GM12864 (cell line): ENCODE results near the gene SCN8A.

Experiments
- DNase-seq: peaks from one replicate; pipeline ENCODE4 v3.0.0-alpha.2; 2011; ENCODE audit warnings: low read depth
- H3K4me3 ChIP-seq: 2 replicates; pipeline ENCODE4 v1.5.1; 2011; ENCODE audit warnings: mild to moderate bottlenecking, low read depth, low read length, control low read depth
- TF ChIP-seq, protein P1 (sequence below): IDR thresholded peaks from 2 replicates; pipeline ENCODE4 v1.5.1; 2011; ENCODE audit warnings: low read depth, mild to moderate bottlenecking, moderate library complexity, low read length, control low read depth, inconsistent platforms; ENCODE audit errors: missing control alignments

Gene SCN8A

DNA sequence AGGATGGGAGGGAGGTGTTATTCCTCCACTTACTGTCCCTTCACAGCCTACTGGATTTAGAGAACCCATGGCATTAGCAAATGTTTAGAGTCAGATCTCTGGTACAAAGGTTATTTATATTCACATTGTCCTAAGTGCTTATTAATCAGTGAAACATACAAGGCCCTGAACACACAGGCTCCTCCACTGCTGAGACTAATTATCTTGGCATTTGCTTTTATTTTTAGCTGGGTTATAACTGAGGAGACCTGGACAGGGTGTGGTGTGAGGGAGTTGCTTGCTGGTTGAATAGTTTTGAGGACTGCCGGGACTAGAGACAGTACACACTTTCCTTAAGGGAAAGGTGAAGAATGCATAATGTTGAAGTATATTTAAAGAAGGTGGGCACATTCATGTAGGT is 180.0 kb downstream of the SCN8A start:
- H3K4me3 ChIP-seq: no peak overlapping the region
- no peak for DNase-seq
- TF ChIP-seq, protein P1, sequence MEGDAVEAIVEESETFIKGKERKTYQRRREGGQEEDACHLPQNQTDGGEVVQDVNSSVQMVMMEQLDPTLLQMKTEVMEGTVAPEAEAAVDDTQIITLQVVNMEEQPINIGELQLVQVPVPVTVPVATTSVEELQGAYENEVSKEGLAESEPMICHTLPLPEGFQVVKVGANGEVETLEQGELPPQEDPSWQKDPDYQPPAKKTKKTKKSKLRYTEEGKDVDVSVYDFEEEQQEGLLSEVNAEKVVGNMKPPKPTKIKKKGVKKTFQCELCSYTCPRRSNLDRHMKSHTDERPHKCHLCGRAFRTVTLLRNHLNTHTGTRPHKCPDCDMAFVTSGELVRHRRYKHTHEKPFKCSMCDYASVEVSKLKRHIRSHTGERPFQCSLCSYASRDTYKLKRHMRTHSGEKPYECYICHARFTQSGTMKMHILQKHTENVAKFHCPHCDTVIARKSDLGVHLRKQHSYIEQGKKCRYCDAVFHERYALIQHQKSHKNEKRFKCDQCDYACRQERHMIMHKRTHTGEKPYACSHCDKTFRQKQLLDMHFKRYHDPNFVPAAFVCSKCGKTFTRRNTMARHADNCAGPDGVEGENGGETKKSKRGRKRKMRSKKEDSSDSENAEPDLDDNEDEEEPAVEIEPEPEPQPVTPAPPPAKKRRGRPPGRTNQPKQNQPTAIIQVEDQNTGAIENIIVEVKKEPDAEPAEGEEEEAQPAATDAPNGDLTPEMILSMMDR: no peak

GRCh38 chr12:51773145-51773869 is 182.3 kb downstream of the SCN8A start:
- no peak overlapping the region for H3K4me3 ChIP-seq
- no peak for DNase-seq
- TF ChIP-seq, protein P1: no peak

DNA sequence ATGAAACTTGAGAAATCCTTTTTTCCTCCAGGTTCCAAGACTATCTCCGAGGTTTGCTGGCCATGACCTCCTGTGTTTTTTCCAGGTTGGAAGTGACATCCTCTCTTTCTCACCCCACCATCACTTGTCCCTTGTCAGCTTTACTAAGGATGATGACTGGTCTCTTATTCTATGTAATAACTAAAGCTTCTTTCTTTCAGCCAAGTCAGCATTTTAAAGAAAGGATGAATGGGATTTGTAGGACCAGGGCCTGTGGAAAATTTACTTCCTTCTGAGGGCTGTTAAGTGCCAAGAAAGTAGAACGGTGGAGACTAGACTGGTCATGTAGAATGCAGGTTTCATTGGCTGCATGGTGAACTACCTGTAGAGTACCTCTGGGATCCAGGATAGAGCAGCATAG is 183.9 kb downstream of the SCN8A start:
- H3K4me3 ChIP-seq: no peak overlapping the region

DNA sequence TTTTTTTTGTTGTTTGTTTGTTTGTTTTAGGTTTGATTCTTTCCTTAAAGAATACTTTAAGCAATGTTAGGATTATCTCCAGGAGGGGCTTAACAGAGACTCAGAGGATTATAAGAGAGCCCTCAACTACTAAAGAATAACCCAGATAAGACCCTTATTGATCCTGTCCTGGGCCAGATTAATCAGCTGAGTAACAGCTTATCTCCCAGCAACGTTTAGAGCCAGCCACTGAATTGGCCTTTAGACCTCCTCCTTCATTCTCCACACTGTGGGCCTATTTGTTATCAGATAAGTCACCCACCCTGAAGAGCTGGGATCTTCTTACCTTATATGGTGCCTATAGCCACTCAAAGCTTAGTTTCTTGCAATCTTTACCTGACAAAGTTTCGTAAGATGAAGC is 186.4 kb downstream of the SCN8A start:
- TF ChIP-seq, protein P1: no peak
- DNase-seq: no peak
- no peak overlapping the region for H3K4me3 ChIP-seq

More for the DNA sequence above, 183.9 kb downstream of the SCN8A start:
- DNase-seq: no peak
- TF ChIP-seq, protein P1: no peak

- TF ChIP-seq, protein P1: no peak
- DNase-seq: no peak
- H3K4me3 ChIP-seq: no peak overlapping the region
These were observed 186.9 kb downstream of the SCN8A start for GRCh38 chr12:51777973-51778372.

- TF ChIP-seq, protein P1: no peak
- DNase-seq: no peak
- H3K4me3 ChIP-seq: no peak overlapping the region
These were observed 188.8 kb downstream of the SCN8A start for GRCh38 chr12:51779876-51780275.

DNA sequence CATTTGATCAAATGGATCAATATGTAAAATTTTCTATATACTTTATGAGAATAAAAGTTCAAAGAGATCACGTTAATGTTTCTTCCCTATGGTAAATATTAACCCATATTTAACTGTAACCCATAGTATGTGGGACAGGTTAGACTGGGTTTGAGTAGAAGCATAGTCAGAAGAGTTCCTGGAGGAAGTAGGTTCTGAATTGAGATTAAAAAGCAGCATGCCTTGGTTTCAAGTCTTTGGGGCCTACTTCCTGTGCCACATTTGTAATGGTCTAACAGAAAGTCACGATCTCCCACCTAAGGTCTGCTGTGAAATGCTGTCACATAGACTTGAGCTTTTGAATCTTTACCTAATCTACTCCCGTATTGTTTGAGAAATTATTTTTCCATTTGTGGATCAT is 193.7 kb downstream of the SCN8A start:
- no peak for DNase-seq
- no peak overlapping the region for H3K4me3 ChIP-seq
- TF ChIP-seq, protein P1: no peak
